ENCODE data around the gene MAFB. TPM values are rescaled to one million over a fixed set of nuclear protein-coding genes. Genes with fewer than 3 reads are reported as not detected.

The MAFB gene
- total RNA-seq, 1 experiment from 2014 or later = 15.9 TPM

- POLR2A ChIA-PET = interaction anchor here (0.9 to 4.7 kb wide), 5 partner anchors 9 to 261 kb away, joined by 4 to 29 read pairs (median 5); partner anchors contain the start of gene MAFB
- Mint-ChIP-seq H3K27ac (ENCODE audit: low read depth, unreplicated experiment) (no peak overlapping the region), H3K4me1 (ENCODE audit: insufficient read depth, unreplicated experiment) (peaks cover 6% of the 10 kb centered on the region), H3K36me3 (ENCODE audit: insufficient read depth, unreplicated experiment) (peaks cover 4% of the 10 kb centered on the region), H3K27me3 (ENCODE audit: insufficient read depth, unreplicated experiment) (no peaks in the 10 kb centered on the region), H3K9me3 (ENCODE audit: unreplicated experiment) (no peaks in the 10 kb centered on the region), H3K4me3 (ENCODE audit: unreplicated experiment) (no peak overlapping the region)
- intact Hi-C loops (cut with micrococcal nuclease) = no loop called here
- BruUV-seq (replicated peaks) = no TSS peak
- TF ChIP-seq, protein P1, sequence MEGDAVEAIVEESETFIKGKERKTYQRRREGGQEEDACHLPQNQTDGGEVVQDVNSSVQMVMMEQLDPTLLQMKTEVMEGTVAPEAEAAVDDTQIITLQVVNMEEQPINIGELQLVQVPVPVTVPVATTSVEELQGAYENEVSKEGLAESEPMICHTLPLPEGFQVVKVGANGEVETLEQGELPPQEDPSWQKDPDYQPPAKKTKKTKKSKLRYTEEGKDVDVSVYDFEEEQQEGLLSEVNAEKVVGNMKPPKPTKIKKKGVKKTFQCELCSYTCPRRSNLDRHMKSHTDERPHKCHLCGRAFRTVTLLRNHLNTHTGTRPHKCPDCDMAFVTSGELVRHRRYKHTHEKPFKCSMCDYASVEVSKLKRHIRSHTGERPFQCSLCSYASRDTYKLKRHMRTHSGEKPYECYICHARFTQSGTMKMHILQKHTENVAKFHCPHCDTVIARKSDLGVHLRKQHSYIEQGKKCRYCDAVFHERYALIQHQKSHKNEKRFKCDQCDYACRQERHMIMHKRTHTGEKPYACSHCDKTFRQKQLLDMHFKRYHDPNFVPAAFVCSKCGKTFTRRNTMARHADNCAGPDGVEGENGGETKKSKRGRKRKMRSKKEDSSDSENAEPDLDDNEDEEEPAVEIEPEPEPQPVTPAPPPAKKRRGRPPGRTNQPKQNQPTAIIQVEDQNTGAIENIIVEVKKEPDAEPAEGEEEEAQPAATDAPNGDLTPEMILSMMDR (IDR thresholded peaks at IDR 0.05; ENCODE audit: unreplicated experiment) = no peak
- CTCF ChIA-PET = interaction anchor here (0.5 to 1.3 kb wide), 5 partner anchors 27 to 519 kb away, joined by 3 to 4 read pairs (median 4); no protein-coding TSS in a partner anchor
- DNase-seq (ENCODE audit: unreplicated experiment) = no peak
Observed at GRCh38 chr20:40678286-40678875, 10.7 kb downstream of the MAFB start.

DNA sequence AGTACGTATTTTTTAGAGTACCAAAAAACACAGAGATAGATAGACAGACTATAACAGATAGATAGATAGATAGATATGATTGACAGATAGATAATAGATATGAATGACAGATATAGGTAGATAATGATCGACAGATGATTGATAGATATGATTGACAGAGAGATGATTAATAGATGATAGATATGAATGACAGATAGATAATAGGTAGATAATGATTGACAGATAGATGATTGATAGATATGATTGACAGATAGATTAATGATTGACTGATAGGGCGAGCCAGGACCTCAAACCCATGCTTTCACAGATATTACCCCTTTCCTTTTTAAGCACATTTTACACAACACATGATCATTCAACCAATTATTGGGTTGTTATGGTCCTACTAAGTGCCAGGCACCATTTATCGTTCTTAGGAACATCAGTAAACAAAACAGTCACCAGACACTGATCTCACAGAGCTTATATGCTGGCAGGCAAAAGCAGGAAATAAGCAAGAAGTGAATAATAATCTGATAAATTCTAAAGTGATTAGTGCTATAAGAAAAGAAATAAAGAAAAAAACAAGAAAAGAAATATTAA, 11.6 kb downstream of the MAFB start:
- Mint-ChIP-seq H3K4me1 (ENCODE audit: insufficient read depth, unreplicated experiment) (peaks cover 6% of the 10 kb centered on the region), H3K36me3 (ENCODE audit: insufficient read depth, unreplicated experiment) (no peaks in the 10 kb centered on the region), H3K4me3 (ENCODE audit: unreplicated experiment) (no peak overlapping the region), H3K27ac (ENCODE audit: low read depth, unreplicated experiment) (no peak overlapping the region), H3K27me3 (ENCODE audit: insufficient read depth, unreplicated experiment) (no peaks in the 10 kb centered on the region), H3K9me3 (ENCODE audit: unreplicated experiment) (no peaks in the 10 kb centered on the region)
- TF ChIP-seq, protein P1 (IDR thresholded peaks at IDR 0.05; ENCODE audit: unreplicated experiment) = no peak
- POLR2A ChIA-PET = interaction anchor here (0.7 to 4.7 kb wide), 7 partner anchors 11 to 1402 kb away, joined by 3 to 29 read pairs (median 4); partner anchors contain the start of gene MAFB
- no TSS peak for BruUV-seq (replicated peaks)
- CTCF ChIA-PET = interaction anchor here (0.5 to 1.6 kb wide), 5 partner anchors 9 to 479 kb away, joined by 3 to 7 read pairs (median 3); no protein-coding TSS in a partner anchor
- DNase-seq (ENCODE audit: unreplicated experiment) = no peak
- intact Hi-C loops (cut with micrococcal nuclease) = no loop called here

DNA sequence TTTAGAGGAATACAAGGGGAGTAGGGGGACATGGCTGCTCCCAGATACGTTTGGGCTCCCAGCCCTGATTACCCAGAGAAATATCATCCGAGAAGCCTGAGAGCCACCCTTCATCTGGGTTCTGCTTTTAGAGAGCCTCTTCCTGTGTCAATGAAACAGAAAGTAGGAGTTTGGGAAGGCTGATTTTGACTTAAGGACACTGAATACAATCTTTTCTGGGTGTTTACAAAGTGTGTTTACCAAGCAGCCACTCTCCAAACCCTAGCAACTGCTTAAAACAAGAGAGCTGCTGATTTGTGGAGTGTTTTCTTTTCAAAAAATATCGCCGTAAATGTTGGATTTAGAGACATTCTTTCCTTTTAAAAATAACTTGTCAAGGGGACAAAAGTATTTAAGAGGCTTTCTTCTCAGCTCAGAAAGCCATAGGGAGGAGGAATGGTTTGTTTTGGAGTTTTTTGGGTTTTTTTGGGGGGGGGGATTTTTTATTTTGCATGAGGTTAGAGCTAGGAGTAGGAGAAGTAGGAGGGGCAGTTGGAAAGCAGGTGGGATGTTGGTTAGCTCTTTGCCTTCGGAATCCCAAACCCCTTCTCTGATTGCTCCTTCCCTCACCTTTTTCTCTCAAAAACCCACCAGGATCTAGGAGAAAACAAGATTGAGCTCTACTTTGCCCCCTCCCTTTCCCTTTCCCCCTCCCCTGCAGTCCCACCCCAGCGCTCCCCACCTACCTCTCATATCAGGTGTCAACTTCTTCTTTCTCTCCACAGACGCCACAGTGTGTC, 12.4 kb downstream of the MAFB start:
- H3K36me3 Mint-ChIP-seq (ENCODE audit: insufficient read depth, unreplicated experiment) = no peaks in the 10 kb centered on the region
- intact Hi-C loops (cut with micrococcal nuclease) = no loop called here
- no peak overlapping the region for H3K4me3 Mint-ChIP-seq (ENCODE audit: unreplicated experiment)
- no peak for DNase-seq (ENCODE audit: unreplicated experiment)
- BruUV-seq (replicated peaks) = no TSS peak
- H3K4me1 Mint-ChIP-seq (ENCODE audit: insufficient read depth, unreplicated experiment) = no peaks in the 10 kb centered on the region
- ChIA-PET CTCF (interaction anchor here (0.6 to 1.6 kb wide), 11 partner anchors 11 to 1409 kb away, joined by 3 to 7 read pairs (median 3); no protein-coding TSS in a partner anchor), POLR2A (interaction anchor here (2.8 to 4.7 kb wide), 2 partner anchors 12 to 22 kb away, joined by 6 to 29 read pairs; partner anchors contain the start of gene MAFB)
- no peaks in the 10 kb centered on the region for H3K27me3 Mint-ChIP-seq (ENCODE audit: insufficient read depth, unreplicated experiment)
- TF ChIP-seq, protein P1 (IDR thresholded peaks at IDR 0.05; ENCODE audit: unreplicated experiment) = no peak
- no peaks in the 10 kb centered on the region for H3K9me3 Mint-ChIP-seq (ENCODE audit: unreplicated experiment)
- no peak overlapping the region for H3K27ac Mint-ChIP-seq (ENCODE audit: low read depth, unreplicated experiment)
